GM12878 (cell line): ENCODE data around the gene PPP1R1C. TPM values are rescaled to one million over a fixed set of nuclear protein-coding genes. Genes with fewer than 3 reads are reported as not detected.

Experiments
- ATAC-seq: fragments of 200-7000 bp; cut with Tn5 transposase; 3 replicates; pipeline ENCODE4 v1.9.1; 2020; ENCODE audit warnings: mild to moderate bottlenecking, moderate library complexity
- BruUV-seq: library from RNA; stranded (reverse); fragments of 400-500 nt; replicated peaks from 2 replicates; lab custom pipeline; 2021; lab: Mats Ljungman, UMichigan
- CTCF ChIA-PET: fragments of 300-600 bp; sonication (Branson Sonifier 250); formaldehyde crosslinking; extraction: SDS; loops from one replicate; lab custom pipeline; 2021; ENCODE audit warnings: inconsistent platforms; lab: Yijun Ruan, JAX
- POLR2A ChIA-PET: fragments of 350-600 bp; formaldehyde crosslinking; extraction: SDS; loops from one replicate; lab custom pipeline; 2021; ENCODE audit warnings: inconsistent platforms; lab: Charles Lee
- RAD21 ChIA-PET: fragments of 300-600 bp; sonication (Branson Sonifier 250); formaldehyde crosslinking; loops from one replicate; lab custom pipeline; 2023; ENCODE audit warnings: antibody characterized with exemption; ENCODE audit not compliant: unreplicated experiment; lab: Charles Lee
- SMC1A ChIA-PET: fragments of 300-600 bp; sonication (Branson Sonifier 250); formaldehyde crosslinking; loops from one replicate; lab custom pipeline; 2023; ENCODE audit not compliant: unreplicated experiment, uncharacterized antibody; lab: Charles Lee
- DNase-seq: peaks from one replicate; pipeline ENCODE4 v3.0.0-alpha.2; 2011; ENCODE audit warnings: low read depth, low spot score
- FAIRE-seq: peaks from 3 replicates; lab custom pipeline; 2011; peaks lifted over from hg19 to GRCh38; lab: Jason Lieb, UNC
- H2AFZ ChIP-seq: 2 replicates; pipeline ENCODE4 v1.6.0; 2011; ENCODE audit warnings: low read depth, low read length, control low read depth; ENCODE audit not compliant: control insufficient read depth
- H3K27ac ChIP-seq: 2 replicates; pipeline ENCODE4 v1.5.1; 2011; ENCODE audit warnings: control low read depth; ENCODE audit not compliant: control insufficient read depth, insufficient read depth
- H3K27me3 ChIP-seq, 2 experiments: replicated peaks in 1 of 2; 2 replicates each; pipeline versions ENCODE4 v1.6.0 to v1.6.1; 2011; ENCODE audit warnings: low read length in 1 of 2; ENCODE audit not compliant: control insufficient read depth in 2 of 2, insufficient read depth in 2 of 2
- H3K36me3 ChIP-seq, 2 experiments: 2 replicates each; pipeline ENCODE4 v1.5.1; 2011; ENCODE audit warnings: low read length in 1 of 2; ENCODE audit not compliant: control insufficient read depth in 2 of 2, insufficient read depth in 2 of 2
- H3K4me1 ChIP-seq: 2 replicates; pipeline ENCODE4 v1.6.1; 2011; ENCODE audit warnings: mild to moderate bottlenecking, low read length, moderate library complexity, mixed read lengths; ENCODE audit not compliant: control insufficient read depth, insufficient read depth
- H3K4me2 ChIP-seq: 2 replicates; pipeline ENCODE4 v1.6.0; 2011; ENCODE audit warnings: control low read depth; ENCODE audit not compliant: control insufficient read depth, insufficient read depth
- H3K4me3 ChIP-seq: fragments of 200-600 bp; sonication (generic); 2 replicates; pipeline ENCODE4 v1.5.1; 2016
- H3K79me2 ChIP-seq: 2 replicates; pipeline ENCODE4 v1.6.0; 2011; ENCODE audit warnings: low read length; ENCODE audit not compliant: control insufficient read depth, insufficient read depth
- H3K9ac ChIP-seq: 2 replicates; pipeline ENCODE4 v1.8.0; 2011; ENCODE audit warnings: low read length, control low read depth, mixed read lengths; ENCODE audit not compliant: control insufficient read depth, insufficient read depth
- H3K9me3 ChIP-seq: replicated peaks from 3 replicates; pipeline ENCODE4 v1.5.1; 2011; ENCODE audit warnings: mild to moderate bottlenecking, low read length; ENCODE audit not compliant: control insufficient read depth, insufficient read depth
- H4K20me1 ChIP-seq: 2 replicates; pipeline ENCODE4 v1.6.0; 2011; ENCODE audit not compliant: control insufficient read depth, insufficient read depth
- BHLHE40 ChIP-seq, 2 experiments: fragments of 450-650 bp in 1 of 2; IDR thresholded peaks; 2 replicates each; pipeline ENCODE4 v1.6.1; 2011 to 2017; ENCODE audit warnings: low read depth in 2 of 2, borderline replicate concordance in 1 of 2, improper control_type of control experiment in 1 of 2, low read length in 1 of 2, mild to moderate bottlenecking in 1 of 2
- CREM ChIP-seq: IDR thresholded peaks from 2 replicates; pipeline ENCODE4 v1.6.1; 2014; ENCODE audit warnings: antibody characterized with exemption, low read depth
- EZH2 ChIP-seq: IDR thresholded peaks from 2 replicates; pipeline ENCODE4 v1.6.1; 2012; ENCODE audit warnings: low read depth, mild to moderate bottlenecking, control low read depth, inconsistent platforms, low read length, borderline replicate concordance; ENCODE audit not compliant: control insufficient read depth
- IRF4 ChIP-seq: IDR thresholded peaks from 2 replicates; pipeline ENCODE4 v1.6.1; 2011; ENCODE audit warnings: low read depth, low read length
- KAT2A ChIP-seq: conservative IDR thresholded peaks from 2 replicates; pipeline ENCODE4 v1.6.1; 2011; ENCODE audit warnings: low read depth, low read length; ENCODE audit not compliant: control insufficient read depth
- NR2C2 ChIP-seq: IDR thresholded peaks from 2 replicates; pipeline ENCODE4 v1.6.1; 2011; ENCODE audit warnings: borderline replicate concordance, low read depth; ENCODE audit not compliant: control insufficient read depth, insufficient read length
- TCF3 ChIP-seq: IDR thresholded peaks from 2 replicates; pipeline ENCODE4 v1.6.1; 2012; ENCODE audit warnings: low read depth, mild to moderate bottlenecking, low read length, borderline replicate concordance; ENCODE audit not compliant: insufficient read depth
- TCF7 ChIP-seq: IDR thresholded peaks from 2 replicates; pipeline ENCODE4 v1.6.1; 2014; ENCODE audit warnings: antibody characterized with exemption, borderline replicate concordance
- WRNIP1 ChIP-seq: IDR thresholded peaks from 2 replicates; pipeline ENCODE4 v1.6.1; 2011; ENCODE audit warnings: low read depth, low read length, improper control_type of control experiment, borderline replicate concordance
- ZNF622 ChIP-seq: fragments of 450-650 bp; IDR thresholded peaks from 2 replicates; pipeline ENCODE4 v1.6.1; 2017; ENCODE audit warnings: mild to moderate bottlenecking, inconsistent platforms
- WGBS: methylation state at CpG from one replicate; pipeline ENCODE4 v1.1.6; 2016; ENCODE audit warnings: low lambda C conversion rate; ENCODE audit not compliant: insufficient replicate concordance, insufficient coverage; ENCODE audit errors: missing lambda C conversion rate; 5-methylcytosine and 5-hydroxymethylcytosine counted together
- in situ Hi-C: fragments of 300-500 bp; cut with MboI; formaldehyde crosslinking; loops from 9 replicates; pipeline ENCODE4 v1.14.3; 2018; ENCODE audit warnings: mixed read lengths
- intact Hi-C: fragments of 100-400 bp; cut with micrococcal nuclease; formaldehyde crosslinking; loops from one replicate; pipeline ENCODE4 v1.14.2; 2022; ENCODE audit not compliant: unreplicated experiment
- polyA plus RNA-seq, 11 experiments: library from polyadenylated mRNA; depleted of rRNA in 4 of 11; unstranded in 6 of 11; stranded (reverse) in 5 of 11; fragments of >200 nt; fragmentation: Nextera tagmentation in 4 of 11; fragmentation: Illumina TruSeq in 1 of 11; extraction: Ambion mirVana in 4 of 11; extraction: Trizol in 1 of 11; gene quantifications; 1 replicate in 1 of 11; 2 replicates in 10 of 11; pipeline versions ENCODE4 v1.2.1 to v1.2.3, GENCODE V29; 2011 to 2016; ENCODE audit warnings: inconsistent platforms in 2 of 11, missing spikeins in 2 of 11, low read depth in 1 of 11
- total RNA-seq, 4 experiments: library from RNA; depleted of rRNA in 3 of 4; stranded (reverse); fragments of >200 nt in 3 of 4; fragmentation: Illumina TruSeq in 1 of 4; extraction: Trizol in 1 of 4; gene quantifications; 2 replicates each; pipeline versions ENCODE4 v1.2.1 to v1.2.3, GENCODE V29; 2013 to 2021
- TF ChIP-seq, protein P1 (sequence below): fragments of 150-350 bp; IDR thresholded peaks from 2 replicates; pipeline ENCODE4 v1.6.1; 2016; ENCODE audit warnings: low read depth, low read length

Gene PPP1R1C
- total and polyA plus RNA-seq, 10 of the 15 experiments (the other 5 are each of a cell fraction or from before 2014, with no cell fraction given), result 0.11 TPM; not detected in 9

DNA sequence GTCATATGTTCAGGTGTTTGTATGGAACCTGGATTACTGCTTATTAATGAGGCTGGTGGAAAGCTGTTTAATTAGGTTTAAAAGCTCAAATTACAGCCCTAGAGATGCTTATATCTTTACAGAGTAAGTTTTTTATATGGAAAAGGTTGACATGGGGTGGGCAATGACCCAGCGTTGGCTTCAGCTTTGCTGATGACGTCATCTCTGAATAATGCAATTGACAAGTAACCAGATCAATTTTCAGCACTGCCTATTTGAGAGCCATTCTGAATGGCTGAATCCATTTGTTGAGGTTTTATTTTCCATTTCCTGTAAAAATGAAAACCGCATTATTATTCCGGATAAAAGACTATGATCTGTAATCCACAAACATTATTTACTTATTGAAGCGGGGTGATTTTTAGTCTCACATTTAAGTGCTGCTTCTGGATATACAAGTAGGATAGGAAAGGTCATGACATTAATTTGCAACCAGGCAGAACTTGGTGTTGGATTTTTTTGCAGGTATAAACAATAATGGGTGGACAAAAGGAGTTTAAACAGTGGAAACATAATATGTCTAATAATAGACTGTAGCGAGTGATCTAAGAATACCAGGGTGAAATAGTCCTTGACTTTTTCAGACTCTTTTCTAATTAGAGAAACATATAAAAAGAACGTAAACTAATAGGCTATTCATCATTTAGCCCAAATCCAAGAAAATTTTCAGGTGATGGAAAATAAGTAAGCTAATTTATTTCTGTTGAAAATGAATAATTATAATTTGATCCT, 2.7 kb downstream of the PPP1R1C start:
- Histone ChIP-seq H3K4me1 (peaks cover 13% of the 10 kb centered on the region), H3K4me3 (no peak overlapping the region), H3K79me2 (no peaks in the 10 kb centered on the region), H3K27ac (no peak overlapping the region), H3K36me3 (no peaks in the 10 kb centered on the region)
- no peak for DNase-seq
- CTCF ChIA-PET, result interaction anchor here (0.8 to 1.6 kb wide), 4 partner anchors 10 to 664 kb away, joined by 3 to 6 read pairs (median 4); no protein-coding TSS in a partner anchor
- no TSS peak for BruUV-seq
- POLR2A ChIA-PET, result no interaction called here
- 75% methylated on average over 7 of the region's 7 CpGs for WGBS
- in situ Hi-C loops, result no loop called here
- no peak for TF ChIP-seq KAT2A
- no peak for TF ChIP-seq IRF4
- no peak for TF ChIP-seq NR2C2
- no peak for TF ChIP-seq WRNIP1
- no peak for TF ChIP-seq TCF7
- no peak for TF ChIP-seq CREM
- no peak for TF ChIP-seq BHLHE40 (IDR thresholded peaks at IDR 0.05; ENCODE audit: borderline replicate concordance in 1 of 2, low read depth in 2 of 2, low read length in 1 of 2)
- TF ChIP-seq, protein P1, sequence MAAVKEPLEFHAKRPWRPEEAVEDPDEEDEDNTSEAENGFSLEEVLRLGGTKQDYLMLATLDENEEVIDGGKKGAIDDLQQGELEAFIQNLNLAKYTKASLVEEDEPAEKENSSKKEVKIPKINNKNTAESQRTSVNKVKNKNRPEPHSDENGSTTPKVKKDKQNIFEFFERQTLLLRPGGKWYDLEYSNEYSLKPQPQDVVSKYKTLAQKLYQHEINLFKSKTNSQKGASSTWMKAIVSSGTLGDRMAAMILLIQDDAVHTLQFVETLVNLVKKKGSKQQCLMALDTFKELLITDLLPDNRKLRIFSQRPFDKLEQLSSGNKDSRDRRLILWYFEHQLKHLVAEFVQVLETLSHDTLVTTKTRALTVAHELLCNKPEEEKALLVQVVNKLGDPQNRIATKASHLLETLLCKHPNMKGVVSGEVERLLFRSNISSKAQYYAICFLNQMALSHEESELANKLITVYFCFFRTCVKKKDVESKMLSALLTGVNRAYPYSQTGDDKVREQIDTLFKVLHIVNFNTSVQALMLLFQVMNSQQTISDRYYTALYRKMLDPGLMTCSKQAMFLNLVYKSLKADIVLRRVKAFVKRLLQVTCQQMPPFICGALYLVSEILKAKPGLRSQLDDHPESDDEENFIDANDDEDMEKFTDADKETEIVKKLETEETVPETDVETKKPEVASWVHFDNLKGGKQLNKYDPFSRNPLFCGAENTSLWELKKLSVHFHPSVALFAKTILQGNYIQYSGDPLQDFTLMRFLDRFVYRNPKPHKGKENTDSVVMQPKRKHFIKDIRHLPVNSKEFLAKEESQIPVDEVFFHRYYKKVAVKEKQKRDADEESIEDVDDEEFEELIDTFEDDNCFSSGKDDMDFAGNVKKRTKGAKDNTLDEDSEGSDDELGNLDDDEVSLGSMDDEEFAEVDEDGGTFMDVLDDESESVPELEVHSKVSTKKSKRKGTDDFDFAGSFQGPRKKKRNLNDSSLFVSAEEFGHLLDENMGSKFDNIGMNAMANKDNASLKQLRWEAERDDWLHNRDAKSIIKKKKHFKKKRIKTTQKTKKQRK, result no peak
- TF ChIP-seq TCF3, result no peak
- no peak for TF ChIP-seq EZH2
- no peak for TF ChIP-seq ZNF622
- TF ChIP-seq, all 136 proteins: peak for 0
- no peak overlapping the region for H2AFZ ChIP-seq
- no peaks in the 10 kb centered on the region for H4K20me1 ChIP-seq
- ATAC-seq, result no peak
- ChIA-PET SMC1A (no interaction called here), RAD21 (no interaction called here)
- intact Hi-C loops, result no loop called here
- H3K4me2 ChIP-seq, result no peak overlapping the region
- no peak overlapping the region for H3K9ac ChIP-seq
- no peaks in the 10 kb centered on the region; a peak in 1 of 4 replicates for H3K27me3 ChIP-seq
- no peaks in the 10 kb centered on the region for H3K9me3 ChIP-seq
- no peak for FAIRE-seq
